Measurements from ENCODE around the gene ARHGAP42. TPM values are rescaled to one million over a fixed set of nuclear protein-coding genes. Genes with fewer than 3 reads are reported as not detected.

The ARHGAP42 gene
- total RNA-seq, 1 experiment from 2014 or later: 7.1 TPM

GRCh38 chr11:100914415-100915110, 227.5 kb downstream of the ARHGAP42 start:
- H3K27me3 ChIP-seq (ENCODE audit: control insufficient read depth, insufficient read depth, low read length): no peaks in the 10 kb centered on the region
- intact Hi-C loops (cut with micrococcal nuclease; ENCODE audit: unreplicated experiment) (no loop called here), in situ Hi-C loops (cut with HindIII; ENCODE audit: low pct_unique_long_range_greater_than_20kb, low sequenced_read_pairs) (no loop called here)
- TF ChIP-seq POLR2AphosphoS5 (IDR thresholded peaks at IDR 0.05; ENCODE audit: low read depth, low read length): no peak
- TF ChIP-seq, protein P1, sequence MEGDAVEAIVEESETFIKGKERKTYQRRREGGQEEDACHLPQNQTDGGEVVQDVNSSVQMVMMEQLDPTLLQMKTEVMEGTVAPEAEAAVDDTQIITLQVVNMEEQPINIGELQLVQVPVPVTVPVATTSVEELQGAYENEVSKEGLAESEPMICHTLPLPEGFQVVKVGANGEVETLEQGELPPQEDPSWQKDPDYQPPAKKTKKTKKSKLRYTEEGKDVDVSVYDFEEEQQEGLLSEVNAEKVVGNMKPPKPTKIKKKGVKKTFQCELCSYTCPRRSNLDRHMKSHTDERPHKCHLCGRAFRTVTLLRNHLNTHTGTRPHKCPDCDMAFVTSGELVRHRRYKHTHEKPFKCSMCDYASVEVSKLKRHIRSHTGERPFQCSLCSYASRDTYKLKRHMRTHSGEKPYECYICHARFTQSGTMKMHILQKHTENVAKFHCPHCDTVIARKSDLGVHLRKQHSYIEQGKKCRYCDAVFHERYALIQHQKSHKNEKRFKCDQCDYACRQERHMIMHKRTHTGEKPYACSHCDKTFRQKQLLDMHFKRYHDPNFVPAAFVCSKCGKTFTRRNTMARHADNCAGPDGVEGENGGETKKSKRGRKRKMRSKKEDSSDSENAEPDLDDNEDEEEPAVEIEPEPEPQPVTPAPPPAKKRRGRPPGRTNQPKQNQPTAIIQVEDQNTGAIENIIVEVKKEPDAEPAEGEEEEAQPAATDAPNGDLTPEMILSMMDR (IDR thresholded peaks at IDR 0.05): peak; percentile 10; the same call in 1 of the 2 replicates
- no peak overlapping the region for H3K4me3 ChIP-seq (ENCODE audit: low read depth in 2 of 2, low read length in 2 of 2)
- ChIA-PET CTCF (interaction anchor here (0.6 kb wide), 1 partner anchor 138 kb away, joined by 3 read pairs; no protein-coding TSS in a partner anchor), POLR2A (no interaction called here)
- H3K9me3 ChIP-seq (ENCODE audit: control insufficient read depth, insufficient read depth, low read depth, low read length): no peaks in the 10 kb centered on the region
- no peaks in the 10 kb centered on the region for H3K36me3 ChIP-seq (ENCODE audit: control insufficient read depth, insufficient read depth, low read length)
- no TSS peak for BruUV-seq (replicated peaks)
- H3K27ac ChIP-seq (ENCODE audit: low read length): no peak overlapping the region
- DNase-seq (ENCODE audit: low read depth, low spot score): no peak
- H3K4me1 ChIP-seq (ENCODE audit: control insufficient read depth, insufficient read depth, low read length): 0 out of 2 replicates have a peak, but pooled peaks cover 4% of the 10 kb centered on the region
- ATAC-seq: no peak

DNA sequence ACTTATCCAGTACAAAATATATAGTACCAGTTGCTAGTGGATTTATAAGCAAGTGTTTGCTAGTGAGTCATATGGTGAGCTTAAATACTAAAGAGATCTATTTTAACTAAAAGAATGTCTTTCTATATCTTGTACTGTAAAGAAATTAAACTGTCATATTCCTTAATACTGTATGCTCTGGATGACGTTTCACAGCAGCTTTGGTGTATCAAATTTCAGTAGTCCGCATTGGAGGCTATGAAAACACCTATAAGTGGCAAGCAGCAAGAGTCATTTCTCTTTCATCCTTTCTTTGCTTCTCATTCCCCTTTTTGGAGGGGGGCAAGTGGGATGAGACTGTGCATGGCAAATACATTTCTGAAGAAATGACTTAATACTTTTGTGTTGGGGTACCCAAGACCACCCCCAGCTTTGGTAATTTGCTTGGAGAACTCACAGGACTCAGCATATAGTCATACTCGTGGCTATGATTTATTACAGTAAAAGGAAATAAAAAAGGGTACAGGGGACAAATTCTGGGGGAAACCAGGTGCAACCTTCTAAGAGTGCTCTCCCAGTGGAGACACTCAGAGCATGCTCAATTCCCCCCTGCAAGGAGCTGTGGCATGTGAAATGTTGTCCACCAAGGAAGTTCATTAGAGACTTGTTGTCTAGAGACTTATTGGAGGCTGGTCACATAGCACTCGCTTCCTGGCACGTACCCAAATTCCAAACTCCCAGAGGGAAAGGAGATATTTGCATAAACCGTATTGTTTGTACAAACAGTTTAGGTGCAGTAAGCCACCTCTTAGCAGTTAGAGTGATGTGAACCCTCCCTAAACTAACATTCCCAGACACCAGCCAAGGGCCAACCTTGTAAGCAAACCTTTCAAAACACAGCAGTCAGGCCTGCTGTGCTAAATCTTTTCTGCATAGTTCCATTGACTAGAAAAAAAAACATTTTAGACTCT, 231.7 kb downstream of the ARHGAP42 start:
- ChIA-PET CTCF (no interaction called here), POLR2A (interaction anchor here (0.5 kb wide), 1 partner anchor 140 kb away, joined by 4 read pairs; no protein-coding TSS in a partner anchor)
- intact Hi-C loops (cut with micrococcal nuclease; ENCODE audit: unreplicated experiment): no loop called here
- no peak for TF ChIP-seq POLR2AphosphoS5 (IDR thresholded peaks at IDR 0.05; ENCODE audit: low read depth, low read length)
- TF ChIP-seq, protein P1 (IDR thresholded peaks at IDR 0.05): no peak
- TF ChIP-seq TCF7L2 (IDR thresholded peaks at IDR 0.05; ENCODE audit: low read depth, low read length): no peak
- no peak for TF ChIP-seq REST (IDR thresholded peaks at IDR 0.05; ENCODE audit: insufficient read depth in 1 of 2, low read depth in 2 of 2, low read length in 1 of 2)
- TF ChIP-seq SIN3A (IDR thresholded peaks at IDR 0.05; ENCODE audit: borderline replicate concordance, insufficient read depth, low read depth, low read length): no peak
- Histone ChIP-seq H3K9me3 (ENCODE audit: control insufficient read depth, insufficient read depth, low read depth, low read length) (no peaks in the 10 kb centered on the region), H3K36me3 (ENCODE audit: control insufficient read depth, insufficient read depth, low read length) (no peaks in the 10 kb centered on the region), H3K27ac (ENCODE audit: low read length) (no peak overlapping the region), H3K4me1 (ENCODE audit: control insufficient read depth, insufficient read depth, low read length) (peaks cover 7% of the 10 kb centered on the region; the same call in 1 of the 2 replicates), H3K27me3 (ENCODE audit: control insufficient read depth, insufficient read depth, low read length) (no peaks in the 10 kb centered on the region), H3K4me3 (ENCODE audit: low read depth in 2 of 2, low read length in 2 of 2) (no peak overlapping the region)
- ATAC-seq (peak; percentile 66; the same call in 1 of the 2 replicates), DNase-seq (ENCODE audit: low read depth, low spot score) (no peak)
- no TSS peak for BruUV-seq (replicated peaks)
- in situ Hi-C loops (cut with HindIII; ENCODE audit: low pct_unique_long_range_greater_than_20kb, low sequenced_read_pairs): no loop called here

Data from Panc1 (cell line).